Measurements from ENCODE around the gene PLCB1. TPM values are rescaled to one million over a fixed set of nuclear protein-coding genes. Genes with fewer than 3 reads are reported as not detected.
A peak's percentile ranks its signal among the peaks of the same experiment; 100 is the strongest.
"Not testable (repeated sequence)": the region's sequence is repeated elsewhere in the genome, so short reads cannot be mapped to it uniquely, and the experiment has no call there.

Gene PLCB1
- polyA plus RNA-seq, 6 donors from 2014 or later = 0.27 to 0.79 (median 0.54) TPM; not detected in 2

- H3K27ac Mint-ChIP-seq = no peak overlapping the region
- peaks cover 0 to 5% (median 0%) of the 10 kb centered on the region in 7 donors for H3K9me3 Mint-ChIP-seq
- H3K36me3 Mint-ChIP-seq = no peaks in the 10 kb centered on the region
- no peak overlapping the region for H3K4me3 Mint-ChIP-seq
- ATAC-seq (ENCODE audit: low read depth in 2 of 2) = no peak
- no peak for DNase-seq
- no peaks in the 10 kb centered on the region for H3K4me1 Mint-ChIP-seq
- H3K27me3 Mint-ChIP-seq = no peaks in the 10 kb centered on the region
Measured at GRCh38 chr20:8346700-8347270, 214.7 kb downstream of the PLCB1 start.

- not testable (repeated sequence) for H3K27me3 Mint-ChIP-seq; H3K9me3 Mint-ChIP-seq; H3K4me3 Mint-ChIP-seq; H3K36me3 Mint-ChIP-seq; DNase-seq; ATAC-seq (ENCODE audit: low read depth in 2 of 2); H3K27ac Mint-ChIP-seq; H3K4me1 Mint-ChIP-seq
Measured at GRCh38 chr20:8350225-8350624, 218.2 kb downstream of the PLCB1 start.

GRCh38 chr20:8352486-8352885 lies 220.4 kb downstream of the PLCB1 start:
- no peak overlapping the region for H3K4me3 Mint-ChIP-seq
- no peak overlapping the region for H3K27ac Mint-ChIP-seq
- DNase-seq = no peak
- no peak for ATAC-seq (ENCODE audit: low read depth in 2 of 2)
- no peaks in the 10 kb centered on the region for H3K27me3 Mint-ChIP-seq
- no peaks in the 10 kb centered on the region for H3K36me3 Mint-ChIP-seq
- peaks cover 0 to 4% (median 0%) of the 10 kb centered on the region in 7 donors for H3K9me3 Mint-ChIP-seq
- no peaks in the 10 kb centered on the region for H3K4me1 Mint-ChIP-seq

GRCh38 chr20:8353512-8353911 lies 221.4 kb downstream of the PLCB1 start:
- H3K4me3 Mint-ChIP-seq = no peak overlapping the region
- ATAC-seq (ENCODE audit: low read depth in 2 of 2) = no peak
- no peaks in the 10 kb centered on the region for H3K36me3 Mint-ChIP-seq
- DNase-seq = no peak
- H3K27ac Mint-ChIP-seq = no peak overlapping the region
- H3K4me1 Mint-ChIP-seq = no peaks in the 10 kb centered on the region
- H3K9me3 Mint-ChIP-seq = peaks cover 0 to 4% (median 0%) of the 10 kb centered on the region in 7 donors
- H3K27me3 Mint-ChIP-seq = no peaks in the 10 kb centered on the region

- H3K36me3 Mint-ChIP-seq = no peaks in the 10 kb centered on the region
- no peaks in the 10 kb centered on the region for H3K9me3 Mint-ChIP-seq
- ATAC-seq (ENCODE audit: low read depth in 2 of 2) (no peak), DNase-seq (no peak)
- no peaks in the 10 kb centered on the region for H3K27me3 Mint-ChIP-seq
- H3K4me3 Mint-ChIP-seq = no peak overlapping the region
- H3K27ac Mint-ChIP-seq = no peak overlapping the region
- no peaks in the 10 kb centered on the region for H3K4me1 Mint-ChIP-seq
Measured at GRCh38 chr20:8355453-8355852, 223.4 kb downstream of the PLCB1 start.

- no peaks in the 10 kb centered on the region for H3K9me3 Mint-ChIP-seq
- peak overlapping the region in 1 of 6 donors; percentile 55 for H3K27ac Mint-ChIP-seq
- H3K4me3 Mint-ChIP-seq = no peak overlapping the region
- ATAC-seq (ENCODE audit: low read depth in 2 of 2) = no peak
- H3K27me3 Mint-ChIP-seq = no peaks in the 10 kb centered on the region
- no peak for DNase-seq
- H3K36me3 Mint-ChIP-seq = no peaks in the 10 kb centered on the region
- no peaks in the 10 kb centered on the region for H3K4me1 Mint-ChIP-seq
Measured at GRCh38 chr20:8356806-8357205, 224.7 kb downstream of the PLCB1 start.

GRCh38 chr20:8357703-8358102 lies 225.6 kb downstream of the PLCB1 start:
- ATAC-seq (ENCODE audit: low read depth in 2 of 2) = no peak
- Mint-ChIP-seq H3K9me3 (no peaks in the 10 kb centered on the region), H3K27me3 (no peaks in the 10 kb centered on the region), H3K4me3 (no peak overlapping the region), H3K36me3 (no peaks in the 10 kb centered on the region), H3K27ac (no peak overlapping the region), H3K4me1 (no peaks in the 10 kb centered on the region)
- DNase-seq = no peak

- Mint-ChIP-seq H3K4me1 (no peaks in the 10 kb centered on the region), H3K36me3 (no peaks in the 10 kb centered on the region), H3K9me3 (no peaks in the 10 kb centered on the region), H3K4me3 (no peak overlapping the region), H3K27ac (peak overlapping the region in 2 of 6 donors; percentile 28 to 30), H3K27me3 (no peaks in the 10 kb centered on the region)
- no peak for DNase-seq
- ATAC-seq (ENCODE audit: low read depth in 2 of 2) = no peak
Measured at GRCh38 chr20:8360035-8360434, 228.0 kb downstream of the PLCB1 start.

GRCh38 chr20:8361006-8361652 lies 229.1 kb downstream of the PLCB1 start:
- ATAC-seq (ENCODE audit: low read depth in 2 of 2) (no peak), DNase-seq (no peak)
- no peak overlapping the region for H3K4me3 Mint-ChIP-seq
- no peaks in the 10 kb centered on the region for H3K9me3 Mint-ChIP-seq
- H3K4me1 Mint-ChIP-seq = no peaks in the 10 kb centered on the region
- no peaks in the 10 kb centered on the region for H3K27me3 Mint-ChIP-seq
- H3K27ac Mint-ChIP-seq = no peak overlapping the region
- no peaks in the 10 kb centered on the region for H3K36me3 Mint-ChIP-seq

- no peaks in the 10 kb centered on the region for H3K36me3 Mint-ChIP-seq
- H3K27ac Mint-ChIP-seq = no peak overlapping the region
- no peaks in the 10 kb centered on the region for H3K4me1 Mint-ChIP-seq
- no peaks in the 10 kb centered on the region for H3K9me3 Mint-ChIP-seq
- no peaks in the 10 kb centered on the region for H3K27me3 Mint-ChIP-seq
- no peak overlapping the region for H3K4me3 Mint-ChIP-seq
- no peak for ATAC-seq (ENCODE audit: low read depth in 2 of 2)
- no peak for DNase-seq
Measured at GRCh38 chr20:8361779-8362178, 229.7 kb downstream of the PLCB1 start.

GRCh38 chr20:8362457-8362856 lies 230.4 kb downstream of the PLCB1 start:
- no peaks in the 10 kb centered on the region for H3K4me1 Mint-ChIP-seq
- no peak overlapping the region for H3K4me3 Mint-ChIP-seq
- ATAC-seq (ENCODE audit: low read depth in 2 of 2) (no peak), DNase-seq (no peak)
- H3K9me3 Mint-ChIP-seq = no peaks in the 10 kb centered on the region
- H3K27me3 Mint-ChIP-seq = no peaks in the 10 kb centered on the region
- no peak overlapping the region for H3K27ac Mint-ChIP-seq
- no peaks in the 10 kb centered on the region for H3K36me3 Mint-ChIP-seq

GRCh38 chr20:8363970-8364733 lies 232.1 kb downstream of the PLCB1 start:
- Mint-ChIP-seq H3K27ac (no peak overlapping the region), H3K9me3 (no peaks in the 10 kb centered on the region), H3K27me3 (peaks cover 0 to 5% (median 0%) of the 10 kb centered on the region in 3 donors), H3K36me3 (no peaks in the 10 kb centered on the region), H3K4me3 (no peak overlapping the region), H3K4me1 (peaks cover 0 to 4% (median 4%) of the 10 kb centered on the region in 3 donors)
- DNase-seq (no peak), ATAC-seq (ENCODE audit: low read depth in 2 of 2) (no peak)

GRCh38 chr20:8364734-8365078 lies 232.6 kb downstream of the PLCB1 start:
- no peak for ATAC-seq (ENCODE audit: low read depth in 2 of 2)
- H3K27ac Mint-ChIP-seq = no peak overlapping the region
- no peak for DNase-seq
- H3K27me3 Mint-ChIP-seq = peaks cover 0 to 5% (median 0%) of the 10 kb centered on the region in 3 donors
- no peaks in the 10 kb centered on the region for H3K9me3 Mint-ChIP-seq
- H3K36me3 Mint-ChIP-seq = no peaks in the 10 kb centered on the region
- no peak overlapping the region for H3K4me3 Mint-ChIP-seq
- H3K4me1 Mint-ChIP-seq = peaks cover 0 to 7% (median 6%) of the 10 kb centered on the region in 3 donors

- H3K27ac Mint-ChIP-seq = no peak overlapping the region
Measured at GRCh38 chr20:8365634-8366033, 233.6 kb downstream of the PLCB1 start.

More at GRCh38 chr20:8365634-8366033, 233.6 kb downstream of the PLCB1 start:
- Mint-ChIP-seq H3K4me1 (peaks cover 0 to 7% (median 6%) of the 10 kb centered on the region in 3 donors), H3K4me3 (no peak overlapping the region), H3K9me3 (no peaks in the 10 kb centered on the region), H3K27me3 (peaks cover 0 to 5% (median 5%) of the 10 kb centered on the region in 3 donors), H3K36me3 (no peaks in the 10 kb centered on the region)
- DNase-seq = no peak
- no peak for ATAC-seq (ENCODE audit: low read depth in 2 of 2)
